Heart left ventricle (tissue), 13 donors: ENCODE results near the gene NPFFR1.

Experiments used
- CTCF ChIP-seq, 12 donors: fragments of 200-600 bp; sonication (generic) in 4 of 12; IDR thresholded peaks; one replicate each; pipeline versions ENCODE4 v1.5.0 to v1.8.0; 2018 to 2022; ENCODE audit warnings: antibody characterized with exemption in 12 of 12, mild to moderate bottlenecking in 5 of 12
- POLR2A ChIP-seq, 2 donors: fragments of 450-650 bp; IDR thresholded peaks; one replicate each; pipeline ENCODE4 v1.6.1; 2017; ENCODE audit warnings: antibody characterized with exemption in 2 of 2, mild to moderate bottlenecking in 2 of 2, moderate library complexity in 2 of 2
- donor health status: ischemic (EF 13 %, LVEDD 7.1; RV severe dilation, severe dysfunction).
- donor health status: DM: no; HTN: yes; CAD: no.
- donor health status: DM: no; HTN: no; CAD: no.
- donor health status: ischemic (EF 25% LVEDD 6.9; RV normal size, moderate dysfunction).
- donor health status: ischemic (EF 25% LVEDD 5.7; RV mildly dilated, moderate dysfunction).
- donor health status: ischemic (EF 35%, LVEDD 5.7; RV mildly dilated, moderate dysfunction).
- donor health status: nonischemic (EF 11% LVEDD 7.7; RV severe dilation, severe dysfunction).
- donor health status: DM: yes; HTN: yes; CAD: no.
- donor health status: PGD.
- donor health status: ischemic (EF 29% LVEDD 5.4; RV normal size, mild dysfunction).
- donor health status: nonischemic (EF 23%, LVEDD 6.1; RV moderate dilation, normal function).

GRCh38 chr10:70250961-70251680, 32.7 kb downstream of the NPFFR1 start:
- no peak for TF ChIP-seq CTCF (IDR thresholded peaks at IDR 0.05)
- no peak for TF ChIP-seq POLR2A (IDR thresholded peaks at IDR 0.05)
